NCI-H146 treated with DMSO at 0.1 percent for 48 hours (cell line): ENCODE measurements around the gene DNAJC17.

Experiments
- DNase-seq: peaks from one replicate; lab custom pipeline; 2025; ENCODE audit not compliant: unreplicated experiment; lab: John Stamatoyannopoulos, UW

DNAJC17 gene

GRCh38 chr15:40792394-40792793 is 14.9 kb downstream of the DNAJC17 start:
- no peak for DNase-seq

- DNase-seq = no peak
These were observed 16.6 kb downstream of the DNAJC17 start for GRCh38 chr15:40790718-40791117.

GRCh38 chr15:40789999-40790398 is 17.3 kb downstream of the DNAJC17 start:
- DNase-seq = no peak

GRCh38 chr15:40789119-40789518 is 18.2 kb downstream of the DNAJC17 start:
- no peak for DNase-seq

DNA sequence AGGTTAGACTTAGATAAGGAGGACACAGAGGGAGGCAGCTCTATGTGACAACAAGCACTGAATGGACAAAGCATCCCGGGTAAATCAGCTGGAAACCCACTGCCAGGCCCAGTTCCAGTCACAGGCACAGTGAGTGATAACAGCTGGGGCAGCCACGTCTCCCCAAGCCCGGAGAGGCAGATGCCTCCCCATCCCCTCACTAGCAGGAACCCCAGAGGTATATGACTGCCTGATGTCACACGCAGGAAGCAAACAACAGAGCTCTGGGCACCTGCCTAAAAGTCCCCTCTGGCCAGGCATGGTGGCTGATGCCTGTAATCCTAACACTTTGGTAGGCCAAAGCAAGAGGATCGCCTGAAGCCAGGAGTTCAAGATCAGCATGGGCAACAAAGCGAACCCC is 19.3 kb downstream of the DNAJC17 start:
- DNase-seq = no peak

DNA sequence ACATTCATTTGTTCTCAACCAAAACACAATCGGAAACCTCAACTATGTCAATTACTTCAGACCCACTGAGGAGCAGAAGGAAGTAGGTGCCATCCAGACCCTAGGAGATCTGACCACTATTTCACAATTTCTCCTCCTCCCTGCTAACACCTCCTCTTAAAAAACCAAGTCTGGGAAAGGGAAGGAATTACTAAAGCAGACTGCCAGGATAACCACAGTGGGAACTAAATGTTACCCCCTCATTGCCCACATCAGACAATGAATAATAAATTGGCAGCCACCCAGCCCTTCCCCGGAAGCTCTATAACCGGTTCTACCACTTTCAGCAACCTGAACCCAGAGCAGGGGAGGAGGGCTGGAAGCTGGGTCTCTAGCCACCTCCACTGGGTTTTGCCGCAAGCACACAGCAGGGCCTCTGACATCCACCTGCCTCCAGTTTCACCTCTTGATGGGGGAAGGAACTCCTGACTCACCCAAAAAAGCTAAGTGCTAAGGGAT is 19.9 kb downstream of the DNAJC17 start:
- DNase-seq = peak; percentile 67

DNA sequence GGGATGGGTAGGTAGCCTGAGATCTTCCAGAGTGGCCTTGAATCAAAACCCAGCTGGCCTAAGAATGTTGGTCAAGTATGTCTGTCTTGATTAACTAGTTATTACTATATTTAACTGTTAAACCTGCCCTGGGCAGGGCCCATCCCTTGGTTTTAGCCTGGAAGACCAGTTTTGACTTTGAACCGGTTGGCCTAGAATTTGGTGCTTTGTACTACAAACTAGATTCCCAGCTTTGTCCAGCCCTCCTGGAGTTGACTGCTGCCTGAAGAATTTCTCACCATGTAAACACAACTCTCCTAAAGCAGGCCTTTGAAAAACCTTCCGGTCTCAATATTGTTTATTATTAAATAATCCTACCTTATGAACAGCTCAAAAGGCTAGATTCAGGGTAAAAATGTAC is 21.5 kb downstream of the DNAJC17 start:
- DNase-seq = no peak

DNA sequence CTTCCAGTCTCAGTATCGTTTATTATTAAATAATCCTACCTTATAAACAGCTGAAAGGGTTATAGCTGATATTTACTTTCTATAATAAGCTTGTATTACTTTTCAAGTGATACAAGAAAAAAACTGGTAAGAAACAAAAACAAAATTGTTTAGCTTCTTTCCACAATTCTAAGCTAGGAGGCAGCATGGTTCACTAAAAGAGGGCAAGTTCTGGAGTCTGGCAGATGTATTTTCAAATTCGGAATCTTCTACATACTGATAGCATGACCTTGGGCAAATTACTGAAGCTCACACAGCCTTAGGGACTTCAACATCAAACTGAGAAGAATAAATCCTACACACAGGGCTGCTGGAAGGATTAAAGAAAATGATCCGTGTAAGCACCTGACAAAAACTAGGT is 22.1 kb downstream of the DNAJC17 start:
- DNase-seq = no peak

DNA sequence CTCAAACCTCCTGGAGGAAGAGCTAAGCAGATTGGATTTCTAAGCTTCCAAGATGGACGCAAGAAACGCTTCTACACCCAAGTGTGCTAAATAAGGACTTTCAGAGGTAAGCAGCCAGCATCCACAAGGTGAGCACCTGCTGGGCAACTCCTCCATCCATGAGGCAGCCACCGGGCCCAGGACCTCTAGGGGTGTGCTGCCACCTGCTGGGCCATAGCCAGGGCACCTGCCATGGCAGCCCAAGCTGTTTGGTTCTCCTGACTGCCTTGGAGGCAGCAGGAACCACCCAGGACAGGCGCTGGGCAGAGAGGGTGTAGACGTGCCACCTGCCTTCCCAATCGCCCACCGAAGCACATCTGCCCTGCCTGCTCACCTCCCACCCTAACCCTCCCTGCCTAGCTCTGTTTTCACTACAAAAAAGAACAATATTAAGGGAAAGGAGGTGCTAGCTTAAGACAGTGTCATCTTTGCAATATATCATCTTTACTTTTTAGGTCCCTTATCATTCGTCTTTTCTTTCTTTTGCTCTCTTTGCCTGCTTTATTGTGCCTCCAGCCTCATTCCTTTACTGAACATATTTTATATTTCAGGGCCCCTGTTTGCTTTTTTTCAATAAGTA is 24.6 kb downstream of the DNAJC17 start:
- DNase-seq = peak; percentile 34

- no peak for DNase-seq
These were observed 30.6 kb downstream of the DNAJC17 start for GRCh38 chr15:40776537-40777141.

DNA sequence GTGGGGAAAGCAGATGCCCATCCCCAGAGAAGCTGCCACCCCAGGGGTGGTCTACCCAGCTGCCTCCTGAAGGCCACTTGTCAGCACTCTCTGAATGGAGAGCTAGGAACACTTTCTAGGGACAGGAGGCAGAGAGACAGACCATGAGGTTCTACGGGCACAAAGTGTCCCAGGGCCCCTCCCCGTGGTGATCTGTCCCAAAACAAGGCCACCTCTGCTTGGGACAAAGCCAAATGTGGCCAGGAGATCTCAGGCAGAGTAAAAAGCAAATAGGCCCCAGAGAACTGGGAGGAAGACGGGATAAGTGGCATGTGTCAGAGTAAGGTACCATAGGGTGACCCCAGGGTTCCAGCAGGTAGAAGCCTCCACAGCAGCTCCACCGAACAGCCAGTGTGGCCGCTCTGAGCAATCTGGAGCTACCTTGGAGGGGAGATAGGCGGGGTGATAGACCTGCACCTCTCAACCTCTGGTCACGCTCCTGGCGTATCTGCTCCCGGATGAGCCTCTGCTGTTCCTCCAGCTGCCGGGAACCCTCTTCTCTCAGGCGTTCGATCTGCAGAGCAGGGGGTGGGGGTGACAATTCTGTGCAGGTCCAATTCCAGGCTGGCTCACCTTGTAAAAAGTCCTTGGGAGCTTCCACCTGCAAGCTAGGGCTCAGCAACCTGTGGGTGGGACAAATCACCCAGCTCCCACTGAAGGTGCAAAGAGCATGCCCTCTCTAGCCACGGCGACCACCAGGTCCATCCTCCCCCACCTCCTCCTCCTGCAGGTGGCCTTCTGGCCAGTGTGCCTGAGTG is 31.3 kb downstream of the DNAJC17 start:
- DNase-seq = no peak

GRCh38 chr15:40775007-40775406 is 32.3 kb downstream of the DNAJC17 start:
- no peak for DNase-seq

DNA sequence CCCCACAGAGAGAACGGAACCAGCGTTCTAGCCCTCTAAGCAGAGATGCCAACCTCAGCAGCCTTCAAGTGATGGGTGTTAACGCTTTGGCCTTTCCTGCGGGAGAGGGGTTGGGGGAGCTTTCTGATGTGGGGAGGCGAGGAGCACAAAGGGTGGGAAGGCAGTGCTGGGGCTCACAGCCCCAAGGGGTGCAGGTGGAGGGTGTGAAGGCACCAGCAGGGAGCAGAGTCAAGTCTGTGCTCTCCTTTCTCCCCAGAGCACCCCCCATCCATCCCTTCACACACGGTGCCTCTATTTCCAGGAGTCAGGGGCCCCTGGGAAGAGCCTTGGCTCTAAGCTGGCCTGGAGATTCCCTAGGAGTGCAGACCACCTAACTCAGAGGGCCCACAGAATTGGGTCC is 33.4 kb downstream of the DNAJC17 start:
- no peak for DNase-seq

DNA sequence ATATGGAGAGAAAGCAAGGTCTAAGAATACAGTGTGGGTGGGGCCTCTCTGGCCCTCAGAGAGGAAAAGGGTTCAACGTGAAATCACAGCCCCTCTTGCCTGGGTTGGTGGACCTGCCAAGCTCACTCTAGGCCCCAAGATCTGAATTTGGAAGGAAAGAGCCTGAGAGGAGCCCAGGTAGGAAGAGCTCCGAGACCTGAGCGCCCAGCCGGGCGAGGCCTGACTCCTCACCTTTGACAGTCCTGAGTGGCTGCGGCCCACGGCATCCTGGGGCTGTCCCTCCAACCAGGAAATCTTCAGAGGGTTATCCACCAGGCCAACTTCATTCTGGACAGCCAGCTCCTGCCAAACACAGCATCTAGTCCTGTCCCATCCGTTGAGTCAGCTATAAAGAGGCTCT is 33.8 kb downstream of the DNAJC17 start:
- no peak for DNase-seq

GRCh38 chr15:40772014-40772413 is 35.3 kb downstream of the DNAJC17 start:
- no peak for DNase-seq

GRCh38 chr15:40771242-40771641 is 36.0 kb downstream of the DNAJC17 start:
- no peak for DNase-seq

DNA sequence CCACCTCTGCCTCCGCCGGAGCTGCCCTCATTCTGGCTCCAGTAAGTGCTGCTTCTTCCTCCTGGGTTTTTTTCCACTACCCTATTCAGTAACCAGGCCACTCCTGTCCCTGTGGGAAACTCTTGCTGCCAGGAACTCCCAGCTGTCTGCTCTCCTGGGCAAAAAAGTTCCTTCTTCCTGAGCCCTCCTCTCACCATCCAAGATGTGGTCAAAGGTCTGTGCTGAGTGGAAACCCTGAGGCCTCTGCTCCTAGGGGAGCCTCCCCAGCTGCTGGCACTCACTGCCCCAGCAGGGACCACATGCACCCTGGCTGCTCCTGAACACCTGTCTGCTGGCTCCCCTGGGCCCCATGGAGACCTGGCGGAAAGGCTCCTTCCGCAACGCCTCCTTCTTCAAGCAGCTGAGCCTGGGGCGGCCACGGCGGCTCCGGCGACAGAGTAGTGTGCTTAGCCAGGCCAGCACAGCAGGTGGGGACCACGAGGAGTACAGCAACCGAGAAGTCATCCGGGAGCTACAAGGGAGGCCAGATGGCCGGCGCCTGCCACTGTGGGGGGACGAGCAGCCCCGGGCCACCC is 37.0 kb downstream of the DNAJC17 start:
- no peak for DNase-seq

GRCh38 chr15:40769274-40770146 is 37.8 kb downstream of the DNAJC17 start, which contains the start of gene C15orf62:
Gene C15orf62, plus strand, starts transcription at chr15:40769980. Its CDS starts 516 bp downstream, at chr15:40770496.
- no peak for DNase-seq

GRCh38 chr15:40768521-40769273 is 38.6 kb downstream of the DNAJC17 start:
- no peak for DNase-seq
